DOHH2 (cell line): ENCODE data around the gene HTR7.

Source experiments
- CTCF ChIP-seq: fragments of 200-600 bp; sonication (generic); IDR thresholded peaks from one replicate; pipeline ENCODE4 v1.5.1; 2014; ENCODE audit warnings: antibody characterized with exemption, mild to moderate bottlenecking, low read depth, low read length; ENCODE audit not compliant: poor library complexity, severe bottlenecking
- EZH2phosphoT487 ChIP-seq: fragments of 200-600 bp; sonication (generic); IDR thresholded peaks from 2 replicates; pipeline ENCODE4 v1.6.1; 2017; ENCODE audit warnings: borderline replicate concordance, mild to moderate bottlenecking, antibody characterized with exemption, low read length, moderate library complexity, mixed read lengths

- no peak for TF ChIP-seq EZH2phosphoT487
- TF ChIP-seq CTCF = no peak
Measured at GRCh38 chr10:90885176-90885575, 27.3 kb upstream of the HTR7 start.
